NCI-H524 treated with DMSO at 0.1 percent for 48 hours (cell line): ENCODE results near the gene TMEM91.

ENCODE experiments used
- DNase-seq: peaks from one replicate; lab custom pipeline; 2025; lab: John Stamatoyannopoulos, UW

The TMEM91 gene

DNA sequence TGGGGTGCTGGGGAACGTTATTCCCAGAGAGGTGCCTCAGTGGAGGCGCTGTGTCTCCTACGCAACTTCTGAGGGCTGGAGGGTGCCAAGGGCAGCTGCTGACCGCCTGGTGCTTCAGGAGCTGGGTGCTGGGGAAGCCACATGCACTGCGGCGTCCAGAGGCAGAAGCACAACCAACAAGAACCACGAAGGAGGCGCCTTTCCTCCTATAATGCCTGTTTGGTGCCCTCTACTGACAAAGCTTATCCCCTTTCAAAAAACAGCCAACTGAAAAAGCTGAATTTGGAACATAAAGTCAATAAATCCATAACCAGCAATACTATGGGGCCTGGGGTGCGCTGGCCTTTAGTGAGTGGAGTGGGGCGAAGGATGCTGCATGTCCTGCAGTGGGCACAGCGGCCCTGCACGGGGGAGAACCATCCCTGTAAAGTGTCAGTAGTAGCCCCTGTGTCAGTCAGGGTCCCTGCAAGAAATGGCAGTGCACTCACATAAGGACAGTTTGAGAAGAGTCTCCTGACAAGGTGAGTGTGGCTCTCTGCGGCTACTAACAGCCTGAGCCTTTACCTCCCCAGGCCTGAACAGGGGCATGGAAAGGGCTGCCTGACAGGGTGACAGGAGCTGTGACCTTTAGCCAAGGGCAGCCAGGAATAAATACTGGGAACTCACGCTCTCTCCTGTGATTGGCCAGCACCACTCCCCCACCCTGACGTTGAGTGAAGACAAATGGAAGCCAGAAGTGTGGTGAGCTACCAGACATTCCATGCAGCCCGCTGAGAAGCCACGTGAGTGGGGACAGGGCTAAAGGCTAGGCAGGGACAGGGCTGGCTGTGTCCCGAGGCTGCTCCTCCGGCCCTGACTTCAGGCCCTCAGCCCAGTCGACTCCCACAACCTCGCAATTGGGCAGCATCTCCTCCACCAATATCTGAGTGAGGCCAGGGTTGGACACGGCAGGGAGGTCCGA, 55.4 kb downstream of the TMEM91 start:
- DNase-seq, result no peak

DNA sequence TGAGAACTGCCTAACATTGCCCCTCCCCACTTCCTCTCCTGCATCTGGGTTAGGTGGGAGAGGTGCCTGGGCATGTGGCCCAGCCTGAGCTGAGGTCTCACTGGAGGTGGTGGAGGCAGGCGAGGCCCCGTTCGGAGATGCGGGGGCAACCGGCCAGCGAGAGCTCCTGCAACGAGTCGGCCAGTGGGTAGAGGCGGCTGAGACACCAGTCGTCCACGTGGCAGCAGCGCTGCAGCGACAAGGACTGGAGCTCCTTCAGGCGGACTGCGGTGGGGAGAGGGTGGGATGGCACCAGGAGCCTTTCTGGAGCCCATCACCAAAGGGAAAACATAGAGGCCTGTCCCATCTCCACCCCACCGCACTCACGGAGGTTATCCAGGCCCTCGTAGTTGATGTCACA, 56.8 kb downstream of the TMEM91 start:
- DNase-seq, result no peak
